BE2C (cell line): ENCODE measurements around the gene FOLR1.
A peak's percentile ranks its signal among the peaks of the same experiment; 100 is the strongest.

Experiments used
- DNase-seq: peaks from one replicate; pipeline ENCODE4 v3.0.0-alpha.2; 2020
- H3K27me3 ChIP-seq: fragments of 250-450 bp; sonication (Bioruptor Pico); 2 replicates; pipeline ENCODE4 v1.5.1; 2020; ENCODE audit warnings: mild to moderate bottlenecking
- H3K36me3 ChIP-seq: fragments of 250-450 bp; sonication (Bioruptor Pico); 2 replicates; pipeline ENCODE4 v1.5.1; 2020; ENCODE audit warnings: mild to moderate bottlenecking
- H3K4me1 ChIP-seq: fragments of 250-450 bp; sonication (Bioruptor Pico); 2 replicates; pipeline ENCODE4 v1.5.1; 2020
- H3K4me3 ChIP-seq: 2 replicates; pipeline ENCODE4 v1.5.1; 2011; ENCODE audit warnings: low read depth, low read length
- H3K9me3 ChIP-seq: fragments of 250-450 bp; sonication (Bioruptor Pico); 2 replicates; pipeline ENCODE4 v1.5.1; 2020
- TF ChIP-seq, protein P1 (sequence below): IDR thresholded peaks from 2 replicates; pipeline ENCODE4 v1.5.1; 2012; ENCODE audit warnings: mild to moderate bottlenecking, low read depth, low read length

The FOLR1 gene

DNA sequence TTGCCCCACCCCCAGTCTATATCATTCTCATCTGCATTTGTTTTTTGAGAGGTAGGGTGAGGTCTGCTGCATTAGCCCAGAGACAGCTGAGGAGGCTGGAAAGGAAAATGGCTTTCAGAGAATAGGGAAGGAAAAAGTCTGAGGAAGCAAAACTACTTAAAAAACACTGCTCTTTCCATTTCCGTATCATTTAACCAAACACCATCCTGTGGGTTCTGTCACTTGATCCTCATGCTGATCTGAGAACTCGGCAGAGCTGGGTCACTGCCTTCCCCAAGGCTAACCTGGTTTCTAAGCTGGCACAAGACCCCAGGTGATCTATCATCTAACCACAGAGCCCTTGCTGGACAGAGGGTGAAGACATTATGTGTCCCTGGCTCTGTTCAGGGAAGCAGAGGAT is 25.9 kb downstream of the FOLR1 start:
- Histone ChIP-seq H3K4me1 (peaks cover 5% of the 10 kb centered on the region), H3K4me3 (no peak overlapping the region), H3K27me3 (peaks cover 10% of the 10 kb centered on the region), H3K9me3 (no peaks in the 10 kb centered on the region), H3K36me3 (no peaks in the 10 kb centered on the region)
- TF ChIP-seq, protein P1, sequence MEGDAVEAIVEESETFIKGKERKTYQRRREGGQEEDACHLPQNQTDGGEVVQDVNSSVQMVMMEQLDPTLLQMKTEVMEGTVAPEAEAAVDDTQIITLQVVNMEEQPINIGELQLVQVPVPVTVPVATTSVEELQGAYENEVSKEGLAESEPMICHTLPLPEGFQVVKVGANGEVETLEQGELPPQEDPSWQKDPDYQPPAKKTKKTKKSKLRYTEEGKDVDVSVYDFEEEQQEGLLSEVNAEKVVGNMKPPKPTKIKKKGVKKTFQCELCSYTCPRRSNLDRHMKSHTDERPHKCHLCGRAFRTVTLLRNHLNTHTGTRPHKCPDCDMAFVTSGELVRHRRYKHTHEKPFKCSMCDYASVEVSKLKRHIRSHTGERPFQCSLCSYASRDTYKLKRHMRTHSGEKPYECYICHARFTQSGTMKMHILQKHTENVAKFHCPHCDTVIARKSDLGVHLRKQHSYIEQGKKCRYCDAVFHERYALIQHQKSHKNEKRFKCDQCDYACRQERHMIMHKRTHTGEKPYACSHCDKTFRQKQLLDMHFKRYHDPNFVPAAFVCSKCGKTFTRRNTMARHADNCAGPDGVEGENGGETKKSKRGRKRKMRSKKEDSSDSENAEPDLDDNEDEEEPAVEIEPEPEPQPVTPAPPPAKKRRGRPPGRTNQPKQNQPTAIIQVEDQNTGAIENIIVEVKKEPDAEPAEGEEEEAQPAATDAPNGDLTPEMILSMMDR = no peak
- no peak for DNase-seq

- TF ChIP-seq, protein P1 = no peak
- no peaks in the 10 kb centered on the region for H3K9me3 ChIP-seq
- H3K4me1 ChIP-seq = peaks cover 5% of the 10 kb centered on the region
- H3K4me3 ChIP-seq = no peak overlapping the region
- no peak for DNase-seq
- H3K27me3 ChIP-seq = peaks cover 10% of the 10 kb centered on the region
- no peaks in the 10 kb centered on the region for H3K36me3 ChIP-seq
Observed at GRCh38 chr11:72218251-72218745, 26.4 kb downstream of the FOLR1 start.

GRCh38 chr11:72220696-72221363 is 28.9 kb downstream of the FOLR1 start:
- Histone ChIP-seq H3K27me3 (no peaks in the 10 kb centered on the region), H3K9me3 (no peaks in the 10 kb centered on the region), H3K4me1 (peaks cover 5% of the 10 kb centered on the region), H3K4me3 (no peak overlapping the region), H3K36me3 (no peaks in the 10 kb centered on the region)
- TF ChIP-seq, protein P1 = no peak
- no peak for DNase-seq

GRCh38 chr11:72221386-72222075 is 29.6 kb downstream of the FOLR1 start:
- H3K4me1 ChIP-seq = peaks cover 7% of the 10 kb centered on the region
- DNase-seq = no peak
- no peak overlapping the region for H3K4me3 ChIP-seq
- H3K27me3 ChIP-seq = no peaks in the 10 kb centered on the region
- no peaks in the 10 kb centered on the region for H3K9me3 ChIP-seq
- TF ChIP-seq, protein P1 = no peak
- H3K36me3 ChIP-seq = no peaks in the 10 kb centered on the region

DNA sequence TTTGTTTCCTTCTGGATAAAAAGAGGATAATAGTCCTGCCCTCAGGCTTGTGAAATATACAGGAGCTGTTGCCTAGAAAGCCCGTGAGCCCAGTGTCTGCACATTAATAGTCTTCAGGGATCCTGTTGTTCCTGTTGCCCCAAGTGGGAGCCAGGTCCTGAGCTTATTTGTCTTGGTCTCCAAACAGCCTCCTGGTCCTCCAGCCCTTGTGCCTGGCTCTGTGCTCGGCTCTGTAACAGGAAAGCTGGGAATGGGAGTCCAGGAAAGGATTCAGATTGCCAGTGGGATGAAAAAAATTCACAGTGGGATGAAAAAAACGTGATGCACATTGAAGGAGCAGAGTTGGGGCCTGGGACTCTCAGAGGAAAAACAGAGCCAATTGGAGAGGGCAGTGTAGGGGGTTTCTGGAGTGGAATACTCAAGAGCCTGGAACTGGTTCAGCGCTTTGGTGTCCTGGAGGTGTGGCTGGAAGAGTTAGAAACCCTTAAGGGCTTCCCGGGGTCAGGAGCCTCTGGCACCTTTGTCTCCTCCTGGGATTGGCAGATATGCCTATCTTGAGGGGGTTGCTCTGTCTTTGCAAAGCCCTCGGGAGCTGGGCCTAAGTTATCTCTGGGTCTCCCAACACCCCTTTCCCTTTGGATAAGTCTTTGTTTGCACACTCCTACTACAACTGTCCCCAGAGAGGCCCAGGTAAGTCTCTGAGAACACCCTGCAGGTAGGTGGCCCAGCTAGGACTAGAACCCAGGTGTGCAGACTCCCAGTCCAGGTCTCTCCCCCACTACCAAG is 30.4 kb downstream of the FOLR1 start:
- TF ChIP-seq, protein P1 = no peak
- H3K4me3 ChIP-seq = peak overlapping the region; percentile 79
- no peaks in the 10 kb centered on the region for H3K9me3 ChIP-seq
- no peaks in the 10 kb centered on the region for H3K27me3 ChIP-seq
- no peaks in the 10 kb centered on the region; the same call in 1 of the 2 replicates for H3K36me3 ChIP-seq
- peaks cover 8% of the 10 kb centered on the region for H3K4me1 ChIP-seq
- DNase-seq = no peak
